Astrocyte (in vitro differentiated cells and primary cell): ENCODE measurements around the gene DHRS7B. TPM values are rescaled to one million over a fixed set of nuclear protein-coding genes. Genes with fewer than 3 reads are reported as not detected.
A peak's percentile ranks its signal among the peaks of the same experiment; 100 is the strongest.

Experiments
- DNase-seq: peaks from one replicate; pipeline ENCODE4 v3.0.0-alpha.2; 2010; ENCODE audit warnings: low read depth
- FAIRE-seq: peaks from 2 replicates; lab custom pipeline; 2011; peaks lifted over from hg19 to GRCh38; lab: Jason Lieb, UNC
- H2AFZ ChIP-seq: 2 replicates; pipeline ENCODE4 v1.6.0; 2012; ENCODE audit warnings: low read depth, low read length, inconsistent platforms
- H3K27ac ChIP-seq: 2 replicates; pipeline ENCODE4 v1.5.1; 2011; ENCODE audit warnings: low read depth, low read length, inconsistent platforms
- H3K27me3 ChIP-seq: 2 replicates; pipeline ENCODE4 v1.6.0; 2011; ENCODE audit warnings: low read length, inconsistent platforms; ENCODE audit not compliant: insufficient read depth
- H3K36me3 ChIP-seq: 2 replicates; pipeline ENCODE4 v1.5.1; 2011; ENCODE audit warnings: low read length, inconsistent platforms; ENCODE audit not compliant: insufficient read depth
- H3K4me1 ChIP-seq: 2 replicates; pipeline ENCODE4 v1.5.1; 2011; ENCODE audit warnings: low read length, inconsistent platforms; ENCODE audit not compliant: insufficient read depth
- H3K4me2 ChIP-seq: 2 replicates; pipeline ENCODE4 v1.6.0; 2012; ENCODE audit warnings: low read length, inconsistent platforms
- H3K4me3 ChIP-seq: 2 replicates; pipeline ENCODE4 v1.5.1; 2011; ENCODE audit warnings: low read depth, mild to moderate bottlenecking, low read length, inconsistent platforms; ENCODE audit not compliant: insufficient read depth
- H3K79me2 ChIP-seq: 2 replicates; pipeline ENCODE4 v1.6.0; 2012; ENCODE audit warnings: mild to moderate bottlenecking, low read length, inconsistent platforms; ENCODE audit not compliant: insufficient read depth
- H3K9ac ChIP-seq: 2 replicates; pipeline ENCODE4 v1.6.0; 2012; ENCODE audit warnings: mild to moderate bottlenecking, low read length, inconsistent platforms
- H3K9me3 ChIP-seq: 2 replicates; pipeline ENCODE4 v1.5.1; 2012; ENCODE audit warnings: low read depth, mild to moderate bottlenecking, low read length, inconsistent platforms; ENCODE audit not compliant: insufficient read depth
- H4K20me1 ChIP-seq: 2 replicates; pipeline ENCODE4 v1.6.0; 2012; ENCODE audit warnings: low read length, inconsistent platforms; ENCODE audit not compliant: insufficient read depth
- H3K27ac Mint-ChIP-seq: one replicate; pipeline ENCODE4 v1.8.0; 2021; ENCODE audit warnings: mild to moderate bottlenecking, mixed read lengths; ENCODE audit not compliant: unreplicated experiment
- H3K27me3 Mint-ChIP-seq: one replicate; pipeline ENCODE4 v1.8.0; 2021; ENCODE audit warnings: low read depth, mixed read lengths; ENCODE audit not compliant: unreplicated experiment
- H3K36me3 Mint-ChIP-seq: one replicate; pipeline ENCODE4 v1.8.0; 2021; ENCODE audit warnings: low read depth, mixed read lengths; ENCODE audit not compliant: unreplicated experiment
- H3K4me1 Mint-ChIP-seq: one replicate; pipeline ENCODE4 v1.8.0; 2021; ENCODE audit warnings: low read depth, mixed read lengths; ENCODE audit not compliant: unreplicated experiment
- H3K4me3 Mint-ChIP-seq: one replicate; pipeline ENCODE4 v1.8.0; 2021; ENCODE audit warnings: mild to moderate bottlenecking, moderate library complexity, mixed read lengths; ENCODE audit not compliant: unreplicated experiment
- H3K9me3 Mint-ChIP-seq: one replicate; pipeline ENCODE4 v1.8.0; 2021; ENCODE audit warnings: mild to moderate bottlenecking, mixed read lengths; ENCODE audit not compliant: unreplicated experiment
- CTCF ChIP-seq: IDR thresholded peaks from 2 replicates; pipeline ENCODE4 v1.5.1; 2011; ENCODE audit warnings: low read depth, mild to moderate bottlenecking, inconsistent platforms, low read length, moderate library complexity; ENCODE audit not compliant: insufficient read depth
- EZH2 ChIP-seq: IDR thresholded peaks from 2 replicates; pipeline ENCODE4 v1.6.1; 2012; ENCODE audit warnings: mild to moderate bottlenecking, low read length, inconsistent platforms; ENCODE audit not compliant: insufficient read depth
- total RNA-seq: library from RNA; stranded (reverse); gene quantifications from 2 replicates; pipeline ENCODE4 v1.2.1, GENCODE V29; 2021

The DHRS7B gene
- total RNA-seq, 1 donor from 2014 or later: 15.5 TPM

GRCh38 chr17:21131137-21131536, 4.4 kb downstream of the DHRS7B start:
- H3K4me3 ChIP-seq: no peak overlapping the region
- Mint-ChIP-seq H3K4me3 (no peak overlapping the region), H3K9me3 (peaks cover 5% of the 10 kb centered on the region), H3K4me1 (peaks cover 2% of the 10 kb centered on the region), H3K36me3 (no peaks in the 10 kb centered on the region), H3K27ac (no peak overlapping the region), H3K27me3 (no peaks in the 10 kb centered on the region)
- peaks cover 33% of the 10 kb centered on the region for H3K79me2 ChIP-seq
- H3K9ac ChIP-seq: no peak overlapping the region
- no peaks in the 10 kb centered on the region for H3K27me3 ChIP-seq
- H2AFZ ChIP-seq: no peak overlapping the region
- DNase-seq (no peak), FAIRE-seq (no peak)
- H3K27ac ChIP-seq: no peak overlapping the region
- no peak overlapping the region for H3K4me2 ChIP-seq
- H3K36me3 ChIP-seq: no peaks in the 10 kb centered on the region
- H4K20me1 ChIP-seq: peaks cover 5% of the 10 kb centered on the region
- TF ChIP-seq CTCF (no peak), EZH2 (no peak)
- H3K4me1 ChIP-seq: peaks cover 10% of the 10 kb centered on the region
- no peaks in the 10 kb centered on the region for H3K9me3 ChIP-seq

GRCh38 chr17:21132428-21132827, 5.7 kb downstream of the DHRS7B start:
- TF ChIP-seq CTCF: no peak
- Mint-ChIP-seq H3K36me3 (no peaks in the 10 kb centered on the region), H3K27ac (no peak overlapping the region), H3K4me3 (no peak overlapping the region), H3K9me3 (peaks cover 5% of the 10 kb centered on the region), H3K27me3 (no peaks in the 10 kb centered on the region), H3K4me1 (peaks cover 2% of the 10 kb centered on the region)
- Histone ChIP-seq H3K27ac (no peak overlapping the region), H3K27me3 (no peaks in the 10 kb centered on the region), H3K4me2 (no peak overlapping the region), H3K9ac (no peak overlapping the region), H3K4me1 (peaks cover 4% of the 10 kb centered on the region), H3K36me3 (no peaks in the 10 kb centered on the region), H3K79me2 (peaks cover 29% of the 10 kb centered on the region), H3K9me3 (no peaks in the 10 kb centered on the region), H3K4me3 (no peak overlapping the region), H4K20me1 (peaks cover 5% of the 10 kb centered on the region), H2AFZ (no peak overlapping the region)
- DNase-seq (no peak), FAIRE-seq (no peak)

- Histone ChIP-seq H2AFZ (no peak overlapping the region), H3K27me3 (no peaks in the 10 kb centered on the region), H3K36me3 (no peaks in the 10 kb centered on the region), H3K79me2 (peaks cover 16% of the 10 kb centered on the region), H3K4me1 (no peaks in the 10 kb centered on the region), H3K9ac (no peak overlapping the region), H3K9me3 (no peaks in the 10 kb centered on the region), H4K20me1 (no peaks in the 10 kb centered on the region), H3K27ac (no peak overlapping the region), H3K4me2 (no peak overlapping the region), H3K4me3 (no peak overlapping the region)
- H3K27ac Mint-ChIP-seq: no peak overlapping the region
- H3K36me3 Mint-ChIP-seq: no peaks in the 10 kb centered on the region
- peaks cover 5% of the 10 kb centered on the region for H3K9me3 Mint-ChIP-seq
- no peak overlapping the region for H3K4me3 Mint-ChIP-seq
- FAIRE-seq: peak; percentile 13
- no peak for TF ChIP-seq EZH2
- TF ChIP-seq CTCF: no peak
- H3K27me3 Mint-ChIP-seq: no peaks in the 10 kb centered on the region
- no peaks in the 10 kb centered on the region for H3K4me1 Mint-ChIP-seq
- DNase-seq: no peak
Measured at GRCh38 chr17:21134559-21134958, 7.8 kb downstream of the DHRS7B start.
